NCI-H1092 treated with DMSO at 0.1 percent for 48 hours (cell line): ENCODE data around the gene PTPRM.
A peak's percentile ranks its signal among the peaks of the same experiment; 100 is the strongest.

Experiments
- DNase-seq: peaks from one replicate; lab custom pipeline; 2025; lab: John Stamatoyannopoulos, UW

Gene PTPRM

DNA sequence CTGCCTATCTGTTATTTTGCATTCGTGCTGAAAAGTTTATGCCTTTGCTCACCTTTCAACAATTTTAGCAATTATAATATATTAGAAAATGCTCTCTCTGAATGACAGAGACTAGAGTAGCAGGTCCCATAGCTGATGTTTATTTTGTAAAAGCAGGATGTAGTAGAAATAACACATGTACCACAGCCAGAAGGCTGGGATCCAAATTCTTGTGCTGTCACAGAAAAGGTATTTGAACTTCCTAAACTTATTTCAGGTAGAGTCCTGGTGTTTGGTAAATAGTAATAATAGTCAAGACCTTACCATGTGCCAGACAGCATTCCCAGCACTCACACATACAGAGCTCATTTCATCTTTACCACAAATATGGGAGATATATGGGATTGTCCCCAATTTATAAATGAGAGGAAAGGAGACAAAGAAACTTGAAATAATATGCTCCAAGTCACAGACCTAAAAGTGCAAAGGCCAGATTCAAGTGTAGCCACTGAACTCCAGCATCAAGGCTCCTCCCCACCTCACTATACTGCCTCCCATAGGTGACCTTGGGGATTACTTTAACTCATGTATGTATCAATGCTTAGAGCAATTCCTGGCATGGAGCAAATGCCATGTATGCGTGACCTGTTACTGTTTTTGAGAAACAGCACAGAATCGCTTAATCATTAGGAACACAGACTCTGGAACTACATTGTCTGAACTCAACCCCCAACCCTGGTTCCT is 757.4 kb downstream of the PTPRM start:
- no peak for DNase-seq

DNA sequence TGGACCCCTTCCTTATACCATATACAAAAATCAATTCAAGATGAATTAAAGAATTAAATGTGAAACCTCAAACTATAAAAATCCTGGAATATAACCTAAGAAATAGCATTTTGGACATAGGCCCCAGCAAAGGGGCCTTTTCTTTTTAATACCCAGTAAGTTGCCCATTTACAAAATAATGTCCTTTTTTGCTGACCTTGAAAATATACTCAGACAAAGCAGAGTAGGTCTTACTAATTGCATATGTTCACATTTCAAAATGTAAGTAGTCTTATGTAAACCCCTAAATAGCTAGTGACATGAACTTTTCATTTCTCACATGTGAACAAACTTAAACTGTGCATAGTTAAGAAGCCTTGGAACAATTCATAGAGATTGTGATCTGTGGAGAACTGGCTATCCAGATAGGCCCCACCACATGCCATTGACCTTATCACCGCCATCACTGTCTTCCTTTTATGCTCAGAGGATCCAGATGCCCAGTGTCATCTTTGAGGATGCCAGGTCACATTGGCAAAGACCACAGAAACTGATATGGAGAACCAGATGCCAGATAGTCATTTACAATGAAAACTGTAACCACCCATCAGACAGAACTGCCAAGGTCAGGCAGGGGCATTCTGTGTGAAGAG is 759.8 kb downstream of the PTPRM start:
- no peak for DNase-seq

DNA sequence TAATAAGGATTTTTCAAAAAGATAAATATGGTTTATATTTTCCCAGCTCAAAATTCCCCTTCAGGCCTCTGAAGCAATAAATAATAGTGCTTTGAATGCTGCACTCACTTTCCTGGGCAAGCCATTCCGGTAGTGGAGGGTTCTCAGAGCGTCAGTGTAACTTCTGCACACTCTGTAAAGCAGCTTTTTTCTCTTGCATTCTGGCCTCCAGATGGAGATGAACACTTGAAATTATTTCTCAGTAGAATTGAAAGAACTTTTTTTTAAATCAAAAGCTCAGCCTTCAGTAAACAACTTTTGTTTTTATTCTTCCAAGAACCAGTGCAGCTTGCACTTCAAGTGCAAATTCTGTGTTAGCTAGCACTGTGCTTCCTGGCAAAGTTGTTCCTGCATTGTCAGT is 761.0 kb downstream of the PTPRM start:
- no peak for DNase-seq

DNA sequence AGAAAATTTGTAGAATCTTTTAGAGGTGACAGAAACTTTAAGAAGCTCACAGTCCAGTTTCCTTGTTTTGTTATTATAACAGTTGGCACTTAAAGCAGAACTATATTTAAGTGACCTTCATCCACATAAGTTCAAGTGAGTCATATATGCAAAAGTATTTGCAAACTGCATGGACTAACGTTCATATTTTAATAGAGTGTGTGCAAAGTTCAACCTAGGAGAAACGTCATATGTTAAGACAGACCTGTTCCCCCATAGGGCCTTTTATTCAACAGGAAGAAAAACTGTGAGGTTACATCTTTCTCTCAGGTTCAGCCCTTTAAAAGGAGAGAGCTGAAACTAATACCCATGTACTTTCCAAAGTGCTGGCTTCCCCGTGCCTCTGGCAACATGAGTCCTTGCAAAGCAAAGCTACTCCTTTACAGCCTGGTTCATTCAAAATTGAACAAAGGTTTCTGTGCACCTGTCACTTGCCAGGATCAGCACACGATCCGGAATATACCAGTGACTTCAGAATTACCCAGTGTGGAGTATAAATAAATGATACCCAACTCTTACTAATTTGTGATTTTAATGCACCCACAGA is 762.2 kb downstream of the PTPRM start:
- peak; percentile 3 for DNase-seq

DNA sequence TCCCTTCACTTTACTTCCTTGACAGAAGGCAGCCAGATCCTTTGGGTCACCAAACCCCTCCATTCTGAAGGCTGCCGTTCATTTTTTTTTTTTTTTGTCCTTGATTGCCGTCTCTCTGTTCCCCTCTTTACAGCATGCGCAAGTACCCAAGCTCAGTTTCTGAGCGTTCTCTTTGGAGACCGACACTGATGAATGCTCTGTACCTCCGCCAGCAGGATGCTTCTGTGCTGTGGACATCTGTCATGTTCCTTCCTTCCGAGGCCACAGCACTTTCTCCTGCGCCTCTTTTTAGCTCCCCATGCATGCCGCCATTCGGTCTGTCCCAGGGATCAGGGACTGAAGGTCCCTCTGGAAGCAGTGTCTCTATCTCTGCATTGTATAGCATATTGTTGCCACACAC is 763.5 kb downstream of the PTPRM start:
- DNase-seq = no peak

DNA sequence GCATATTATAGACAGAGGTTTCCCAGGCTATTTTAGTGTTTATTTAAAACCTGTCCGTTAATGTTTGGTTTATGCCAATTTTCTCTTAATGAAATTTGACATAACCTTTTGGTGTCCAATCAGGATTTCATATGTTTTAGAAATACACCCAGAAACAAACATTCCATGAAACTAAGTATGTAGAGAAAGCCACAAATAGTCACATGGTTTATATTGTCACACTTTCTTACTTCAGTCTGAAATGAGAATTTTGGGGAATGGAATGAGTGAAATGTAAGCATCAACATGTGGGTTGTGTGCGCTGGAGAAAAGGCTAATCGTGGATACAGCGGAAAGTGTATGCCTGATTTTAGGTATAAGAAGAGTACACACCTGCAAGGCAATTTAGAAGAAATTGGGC is 765.2 kb downstream of the PTPRM start:
- no peak for DNase-seq

DNA sequence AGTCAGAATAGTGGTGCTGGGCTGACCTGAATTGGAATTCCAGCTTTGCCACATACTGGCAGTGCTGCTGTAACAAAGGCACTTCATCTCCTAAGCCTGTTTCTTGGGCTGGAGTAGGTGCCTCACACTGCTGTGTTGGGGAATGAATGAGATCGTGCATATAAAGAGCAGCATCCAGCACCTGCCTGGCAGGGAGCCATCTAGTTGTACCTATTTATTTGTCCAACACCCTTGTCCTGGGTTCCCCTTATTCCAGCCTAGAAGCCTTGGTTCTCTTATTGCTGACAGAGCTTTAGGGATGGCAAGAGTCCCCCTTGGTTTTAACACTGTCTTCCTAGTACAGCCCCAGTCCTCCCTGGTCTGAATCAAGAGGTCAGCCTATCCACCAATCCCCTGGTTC is 766.8 kb downstream of the PTPRM start:
- no peak for DNase-seq

DNA sequence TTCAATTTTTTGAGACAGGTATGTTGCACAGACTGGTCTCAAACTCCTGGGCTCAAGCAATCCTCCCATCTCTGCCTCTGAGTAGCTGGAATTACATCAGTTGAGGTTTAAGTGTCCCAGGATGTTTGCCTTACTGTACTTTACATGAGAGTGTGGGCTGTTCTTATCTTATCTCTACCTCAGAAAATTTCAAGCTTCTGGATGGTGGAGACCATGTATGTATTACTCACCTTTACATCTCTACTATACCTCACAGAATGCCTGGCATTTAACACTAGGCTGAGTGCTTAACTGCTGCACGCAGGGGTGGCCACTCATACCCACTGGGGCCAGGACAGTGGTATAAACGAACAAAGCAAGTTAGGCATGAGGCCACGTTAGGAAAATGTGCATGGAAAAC is 770.1 kb downstream of the PTPRM start:
- no peak for DNase-seq

DNA sequence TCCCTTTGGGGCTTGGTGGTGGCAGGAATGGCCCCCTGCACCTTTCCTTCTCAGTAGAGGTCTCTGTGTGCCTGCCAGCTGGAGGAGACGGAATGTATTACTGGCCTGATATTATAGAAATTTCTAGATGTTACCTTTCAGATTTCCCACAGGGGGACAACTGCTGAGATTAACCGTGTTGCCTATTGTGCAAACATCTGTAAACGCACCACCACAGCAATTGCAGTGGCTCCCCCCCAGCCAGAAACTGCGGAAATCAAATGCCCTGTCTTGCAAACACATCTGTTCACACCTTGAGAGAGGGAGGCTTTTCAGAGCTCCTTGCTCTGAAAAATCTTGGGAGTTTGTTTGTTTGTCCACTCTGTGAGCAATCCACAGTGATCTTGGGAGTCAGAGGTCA is 772.1 kb downstream of the PTPRM start:
- DNase-seq = no peak

DNA sequence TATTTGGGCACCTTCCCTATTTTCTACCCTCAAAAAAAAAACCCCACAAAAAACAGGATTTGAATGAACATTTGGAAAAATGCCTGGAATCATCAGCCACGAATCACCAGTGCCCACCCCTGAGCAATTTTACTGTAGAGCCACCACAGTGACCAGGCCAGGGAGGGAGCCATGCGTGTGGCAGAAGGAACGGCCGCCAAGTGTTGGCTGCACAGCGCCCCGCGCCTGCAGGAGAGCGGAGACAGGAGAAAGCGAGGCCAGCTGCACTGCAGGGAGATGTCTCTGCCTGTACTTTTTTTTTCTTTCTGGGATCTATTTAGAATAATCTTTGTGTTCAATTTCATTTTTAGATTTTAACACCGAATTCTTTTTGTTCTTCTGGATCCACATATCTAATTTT is 772.8 kb downstream of the PTPRM start:
- DNase-seq = no peak

DNA sequence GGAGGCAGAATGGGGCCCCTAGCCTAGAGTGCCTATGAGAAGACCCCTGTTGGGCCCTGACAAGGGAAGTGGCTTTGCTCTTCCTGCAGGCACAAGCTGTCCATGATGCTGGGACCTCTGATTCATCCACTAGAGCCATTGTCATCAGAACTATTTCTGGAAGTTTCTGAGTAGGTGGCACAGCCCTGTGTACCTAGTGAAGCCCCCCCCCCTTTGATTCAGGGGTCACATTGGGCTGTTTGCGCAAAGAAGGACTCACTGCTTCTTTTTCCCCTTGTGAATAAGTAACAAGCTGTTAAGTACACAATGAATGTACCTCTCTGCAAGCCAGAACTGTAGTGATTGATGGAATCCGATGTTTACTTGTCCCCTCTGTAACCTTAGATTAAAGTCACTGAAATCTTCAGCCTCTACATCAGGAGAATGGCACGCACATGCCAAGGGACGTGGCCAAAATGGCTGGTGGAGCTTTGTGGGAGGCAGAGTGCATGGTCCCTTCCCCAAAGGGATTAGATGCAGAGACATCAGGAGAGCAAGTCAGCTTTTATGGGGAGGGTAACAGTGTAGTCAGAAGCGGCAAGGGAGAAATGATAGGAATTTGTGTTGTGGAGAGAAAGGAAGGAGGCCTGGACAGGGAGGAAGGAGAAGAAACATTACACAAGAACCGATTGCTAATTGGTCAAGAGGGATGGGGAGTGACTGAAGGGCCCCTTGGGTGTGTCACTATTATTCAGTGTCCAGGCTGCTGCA is 774.5 kb downstream of the PTPRM start:
- no peak for DNase-seq

DNA sequence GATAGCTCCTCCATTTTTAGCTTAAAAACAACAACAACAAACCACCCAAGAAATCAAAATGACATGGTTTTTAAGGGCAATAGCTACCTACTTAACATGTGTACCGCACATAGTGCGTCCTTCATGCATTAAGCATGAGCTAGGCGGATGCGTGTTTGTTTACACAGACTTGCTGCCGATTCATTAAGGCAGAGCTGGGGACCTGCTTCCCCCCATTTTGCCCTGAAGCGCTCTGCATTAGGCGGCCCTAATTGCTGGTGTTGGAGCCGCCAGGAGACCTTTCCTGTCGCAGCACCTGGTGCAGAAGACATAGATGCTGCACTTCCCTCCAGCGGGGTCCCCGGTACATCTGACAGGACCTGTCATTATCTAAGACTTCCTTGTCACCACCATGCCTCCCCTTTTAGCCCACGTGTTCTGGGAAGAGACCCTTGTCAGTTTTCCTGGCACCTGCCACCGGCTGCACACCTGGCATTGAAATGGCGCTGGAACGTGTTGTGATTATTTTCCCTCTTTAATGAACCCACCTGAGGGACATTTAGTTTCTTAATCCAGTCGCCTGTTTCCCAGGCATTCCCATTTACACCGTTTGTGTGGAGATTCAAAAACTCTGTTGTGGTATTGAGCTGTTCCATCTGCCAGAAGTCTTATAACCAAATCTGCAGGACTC is 781.1 kb downstream of the PTPRM start:
- DNase-seq = peak; percentile 42

DNA sequence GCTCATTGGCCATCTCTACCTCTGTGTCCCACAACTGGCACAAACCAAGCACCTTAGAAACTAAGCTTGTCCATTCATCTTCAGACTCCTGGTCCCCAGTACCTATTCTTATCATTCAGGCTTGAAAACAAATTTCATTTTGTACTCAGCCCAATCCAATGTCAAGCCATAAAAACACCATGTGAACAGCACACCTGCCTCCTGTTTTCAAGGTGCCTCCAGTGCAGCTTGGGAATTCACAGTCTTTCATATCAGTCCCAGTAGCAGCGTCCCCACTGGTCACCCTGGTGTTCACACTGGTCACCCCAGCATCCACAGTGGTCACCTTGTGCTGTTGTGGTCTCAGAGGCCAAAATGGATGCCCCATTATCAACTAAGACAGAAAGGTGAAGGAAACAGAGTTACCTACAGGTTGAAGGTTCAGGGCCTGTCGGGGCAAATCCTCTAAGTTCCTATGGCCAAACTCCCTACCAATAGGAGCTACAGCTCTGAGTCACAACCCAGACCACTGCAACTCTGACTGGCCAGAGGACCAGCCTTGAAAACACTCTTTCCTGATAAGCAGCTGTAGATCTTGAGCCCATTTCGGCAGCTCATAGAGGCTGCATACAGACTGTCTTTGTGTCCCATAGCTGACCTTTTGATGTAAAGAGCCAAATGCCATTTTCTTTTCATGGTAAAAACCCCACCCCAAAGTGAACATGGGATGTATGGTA is 782.6 kb downstream of the PTPRM start:
- no peak for DNase-seq

DNA sequence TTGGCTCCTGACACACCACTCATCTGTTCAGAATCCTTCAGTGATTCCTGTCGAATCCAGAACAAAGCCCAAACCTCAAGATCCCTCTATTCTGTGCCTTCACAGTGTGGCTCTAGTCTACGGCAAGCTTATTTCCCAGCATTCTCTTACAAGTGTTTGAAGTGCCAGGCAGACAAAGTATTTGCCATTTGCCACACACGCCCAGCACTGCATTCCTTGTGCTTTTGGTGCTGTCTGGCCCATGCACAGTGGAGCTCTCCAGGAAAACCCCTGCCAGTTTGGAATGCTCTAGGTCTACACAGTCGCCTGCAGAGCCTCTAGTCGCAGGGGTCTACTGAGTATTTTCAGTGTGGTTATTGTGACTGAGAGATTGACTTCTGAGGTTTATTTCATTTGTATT is 783.5 kb downstream of the PTPRM start:
- DNase-seq = no peak

DNA sequence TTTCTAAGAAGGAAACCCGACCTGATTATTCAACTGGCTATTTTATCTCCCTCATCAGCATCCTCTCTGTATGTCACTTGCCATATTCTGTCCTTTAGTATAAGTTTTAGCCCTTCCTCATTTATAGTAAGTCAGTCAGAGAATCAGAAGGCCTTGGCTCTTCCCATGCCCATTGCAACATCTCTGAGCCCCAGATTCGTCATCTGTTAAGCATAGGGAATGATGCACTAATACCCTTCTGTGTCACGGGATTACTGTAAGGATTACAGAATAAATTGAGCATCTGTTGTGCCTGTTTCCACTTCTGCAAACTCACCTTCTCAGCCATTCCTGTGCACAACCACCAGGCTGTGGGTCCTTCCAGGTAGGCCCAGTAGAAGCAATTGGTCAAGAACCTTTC is 784.0 kb downstream of the PTPRM start:
- DNase-seq = no peak

DNA sequence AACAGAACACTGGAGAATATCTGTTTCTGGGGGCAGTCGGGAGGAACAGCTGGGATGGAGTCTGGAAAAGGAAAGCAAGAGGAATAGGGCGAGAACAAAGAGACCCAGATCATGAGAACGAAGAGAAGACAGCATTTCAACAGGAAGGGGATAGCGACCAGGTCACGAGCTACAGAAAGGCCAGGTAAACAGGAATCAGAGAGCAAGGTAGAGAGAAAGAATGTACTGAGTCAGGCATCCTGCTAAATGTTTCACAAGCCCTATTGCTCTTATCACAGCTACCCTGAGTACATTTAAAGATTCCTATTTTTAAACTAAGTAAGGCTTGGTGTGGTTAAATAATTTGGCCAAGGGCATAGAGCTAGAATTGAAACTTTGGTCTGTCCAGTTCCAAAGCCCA is 787.2 kb downstream of the PTPRM start:
- no peak for DNase-seq

DNA sequence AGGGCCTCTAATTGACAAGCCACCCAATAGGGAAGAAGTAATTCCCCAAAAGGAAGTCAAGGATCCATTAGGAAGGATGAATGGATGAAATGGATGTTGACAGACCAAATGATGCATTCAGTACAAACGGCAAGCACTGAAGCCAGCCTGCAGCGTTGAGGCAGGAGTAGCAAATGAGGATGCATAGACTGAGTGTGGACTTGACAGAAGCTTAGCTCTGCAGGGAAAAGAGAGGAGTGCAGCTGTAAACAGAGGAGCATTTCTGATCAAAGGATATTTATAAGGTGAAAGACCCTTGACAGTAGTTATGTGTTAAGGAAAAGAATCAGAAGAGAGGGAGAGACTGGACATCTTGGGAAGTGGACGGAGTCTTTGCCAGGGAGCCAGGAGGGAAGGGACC is 788.9 kb downstream of the PTPRM start:
- DNase-seq = no peak

DNA sequence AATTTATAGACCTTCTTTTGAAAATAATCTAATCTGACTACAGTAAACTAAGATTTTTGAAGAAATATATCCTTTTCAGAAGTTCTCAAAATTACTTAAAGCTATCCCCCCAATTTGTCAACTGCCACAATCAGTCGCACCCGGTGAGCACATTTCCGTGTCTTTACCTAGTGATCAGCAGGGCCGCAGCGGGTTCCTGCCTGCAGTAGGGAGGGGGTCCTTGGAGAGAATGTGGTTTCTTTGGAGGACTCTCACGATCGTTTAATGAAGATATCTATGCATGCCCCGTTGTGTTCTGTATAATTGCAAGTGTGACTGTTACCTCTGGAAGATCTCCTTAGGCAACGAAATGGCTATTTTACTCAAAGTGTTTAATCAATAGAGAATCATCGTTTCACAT is 790.2 kb downstream of the PTPRM start:
- DNase-seq = no peak

DNA sequence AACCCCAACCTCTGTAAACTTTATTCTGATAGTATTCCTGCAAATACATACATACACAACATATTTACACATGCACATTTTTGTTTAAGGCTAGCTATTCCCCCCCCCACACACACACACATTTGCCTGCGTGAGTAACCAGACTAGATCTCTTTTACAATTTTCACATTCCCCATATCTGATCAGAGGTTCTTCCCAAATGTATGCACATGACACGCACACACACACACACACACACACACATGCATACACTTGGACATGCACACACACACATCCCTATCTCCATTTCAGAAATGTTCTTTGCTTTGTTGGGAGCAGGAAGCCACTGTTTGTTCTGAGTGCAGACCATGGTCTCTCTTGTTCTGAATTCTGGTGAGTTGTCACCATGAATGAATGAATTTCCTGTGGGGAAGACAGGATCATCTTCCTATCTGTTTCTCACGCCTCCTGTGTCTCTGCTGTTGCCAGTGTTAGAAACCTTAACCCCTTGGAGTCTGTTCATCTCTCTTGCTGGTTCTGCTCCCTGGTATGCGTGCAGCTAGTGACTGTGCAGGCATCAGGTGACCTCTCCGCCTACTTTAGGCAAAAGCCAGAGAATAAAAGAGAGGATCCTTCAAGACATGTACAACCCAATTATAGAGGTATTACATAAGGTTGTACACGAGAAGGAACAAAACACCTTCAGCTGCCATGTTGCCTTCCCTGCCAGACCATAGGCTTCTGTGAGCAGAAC is 791.1 kb downstream of the PTPRM start:
- no peak for DNase-seq

DNA sequence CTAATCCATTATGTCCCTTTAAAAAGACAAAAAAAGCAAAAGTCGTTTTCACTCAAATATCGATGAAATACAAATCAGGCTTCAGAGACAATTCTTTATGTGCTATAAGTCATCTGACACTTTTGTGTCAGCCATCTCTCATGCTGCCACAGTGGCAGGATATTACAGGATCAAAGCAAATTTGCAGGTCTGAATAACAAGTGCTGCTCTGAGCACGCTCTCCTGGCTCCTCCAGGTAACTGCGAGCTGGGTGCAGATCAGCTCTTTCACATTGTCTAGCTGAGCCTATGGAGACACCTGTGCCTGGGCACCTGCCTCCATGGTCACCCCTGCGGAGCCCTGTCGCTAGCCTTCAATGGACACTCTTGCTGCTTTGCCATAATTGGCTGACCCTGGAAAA is 792.0 kb downstream of the PTPRM start:
- DNase-seq = no peak

DNA sequence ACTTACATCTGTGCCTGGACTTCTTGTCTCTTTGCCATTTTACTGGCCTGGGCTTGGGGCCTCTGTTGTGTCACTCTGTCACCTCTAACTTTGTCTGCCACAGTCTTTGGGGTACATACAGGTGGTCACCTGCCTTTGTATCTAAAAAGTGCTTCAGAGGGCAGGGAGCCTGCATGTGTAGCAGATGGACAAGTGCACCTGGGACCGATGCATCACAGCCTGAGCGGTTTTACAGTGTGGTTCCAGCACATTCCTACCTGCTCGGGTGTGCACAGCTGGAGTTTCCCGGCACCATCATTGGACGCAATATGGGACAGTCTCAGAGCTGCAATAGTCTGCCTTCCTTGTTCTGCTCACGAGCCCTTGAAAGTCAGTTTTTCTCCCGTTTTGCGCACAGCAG is 792.4 kb downstream of the PTPRM start:
- no peak for DNase-seq
